ENCODE data around the gene INMT. TPM values are rescaled to one million over a fixed set of nuclear protein-coding genes. Genes with fewer than 3 reads are reported as not detected.
A peak's percentile ranks its signal among the peaks of the same experiment; 100 is the strongest.
"Not testable (repeated sequence)": the region's sequence is repeated elsewhere in the genome, so short reads cannot be mapped to it uniquely, and the experiment has no call there.

INMT gene
- total RNA-seq, 8 experiments from 2014 or later: 0.13 to 1.2 (median 0.47) TPM

GRCh38 chr7:30714129-30714528 lies 37.8 kb upstream of the INMT start:
- no peak overlapping the region for H3K4me3 ChIP-seq
- H3K4me1 ChIP-seq (replicated peaks in 1 of 2): peaks cover 10 to 12% of the 10 kb centered on the region in 2 donors
- in situ Hi-C loops (cut with MboI; ENCODE audit: low pct_unique_long_range_greater_than_20kb in 2 of 9, low sequenced_read_pairs in 9 of 9, unreplicated experiment in 9 of 9): no loop called here
- 38 to 100% (median 85%) methylated on average over 1 of the region's 1 CpG; no CpG with 5 or more reads in 2 of the 10 experiments for WGBS, 10 experiments
- peak in 3 of 8 experiments; percentile 28 to 53 (median 47) for ATAC-seq (replicated peaks in 6 of 8)
- H3K27ac ChIP-seq: no peak overlapping the region

- H3K27ac ChIP-seq: no peak overlapping the region
- H3K4me3 ChIP-seq: no peak overlapping the region
- 36 to 100% (median 69%) methylated on average over 1 to 2 of the region's 2 CpGs; no CpG with 5 or more reads in 5 of the 10 experiments for WGBS, 10 experiments
- no peak for ATAC-seq (replicated peaks in 6 of 8)
- H3K4me1 ChIP-seq (replicated peaks in 1 of 2): no peaks in the 10 kb centered on the region
- in situ Hi-C loops (cut with MboI; ENCODE audit: low pct_unique_long_range_greater_than_20kb in 2 of 9, low sequenced_read_pairs in 9 of 9, unreplicated experiment in 9 of 9): no loop called here
Measured at GRCh38 chr7:30717181-30717580, 34.8 kb upstream of the INMT start.

- in situ Hi-C loops (cut with MboI; ENCODE audit: low pct_unique_long_range_greater_than_20kb in 2 of 9, low sequenced_read_pairs in 9 of 9, unreplicated experiment in 9 of 9); ATAC-seq (replicated peaks in 6 of 8); H3K4me3 ChIP-seq; H3K27ac ChIP-seq; H3K4me1 ChIP-seq (replicated peaks in 1 of 2): not testable (repeated sequence)
- WGBS, 10 experiments: 8 to 100% (median 71%) methylated on average over 1 to 2 of the region's 2 CpGs; no CpG with 5 or more reads in 2 of the 10 experiments
Measured at GRCh38 chr7:30719434-30719833, 32.5 kb upstream of the INMT start.

- Histone ChIP-seq H3K27ac (no peak overlapping the region), H3K4me1 (replicated peaks in 1 of 2) (peaks cover 10% of the 10 kb centered on the region in 2 donors), H3K4me3 (no peak overlapping the region)
- ATAC-seq (replicated peaks in 6 of 8): no peak
- in situ Hi-C loops (cut with MboI; ENCODE audit: low pct_unique_long_range_greater_than_20kb in 2 of 9, low sequenced_read_pairs in 9 of 9, unreplicated experiment in 9 of 9): loop anchor here in 1 of 9 experiments (10.0 kb wide), 1 partner anchor 46 kb away; no protein-coding TSS in a partner anchor
- WGBS, 10 experiments: 14 to 100% (median 100%) methylated on average over 1 of the region's 1 CpG; no CpG with 5 or more reads in 6 of the 10 experiments
Measured at GRCh38 chr7:30721211-30721610, 30.7 kb upstream of the INMT start.

- H3K27ac ChIP-seq: no peak overlapping the region
- H3K4me1 ChIP-seq (replicated peaks in 1 of 2): peaks cover 20% of the 10 kb centered on the region in 2 donors
- in situ Hi-C loops (cut with MboI; ENCODE audit: low pct_unique_long_range_greater_than_20kb in 2 of 9, low sequenced_read_pairs in 9 of 9, unreplicated experiment in 9 of 9): loop anchor here in 1 of 9 experiments (10.0 kb wide), 1 partner anchor 47 kb away; no protein-coding TSS in a partner anchor
- 0 to 60% (median 37%) methylated on average over 1 to 2 of the region's 2 CpGs; no CpG with 5 or more reads in 4 of the 10 experiments for WGBS, 10 experiments
- H3K4me3 ChIP-seq: no peak overlapping the region
- ATAC-seq (replicated peaks in 6 of 8): peak in 2 of 8 experiments; percentile 52 to 78
Measured at GRCh38 chr7:30722187-30722586, 29.7 kb upstream of the INMT start.

- H3K4me3 ChIP-seq: no peak overlapping the region
- peaks cover 24 to 25% of the 10 kb centered on the region in 2 donors for H3K4me1 ChIP-seq (replicated peaks in 1 of 2)
- H3K27ac ChIP-seq: no peak overlapping the region
- ATAC-seq (replicated peaks in 6 of 8): no peak
- in situ Hi-C loops (cut with MboI; ENCODE audit: low pct_unique_long_range_greater_than_20kb in 2 of 9, low sequenced_read_pairs in 9 of 9, unreplicated experiment in 9 of 9): loop anchor here in 1 of 9 experiments (10.0 kb wide), 1 partner anchor 48 kb away; no protein-coding TSS in a partner anchor
Measured at GRCh38 chr7:30722671-30723070, 29.3 kb upstream of the INMT start.

- Histone ChIP-seq H3K27ac (no peak overlapping the region), H3K4me1 (replicated peaks in 1 of 2) (peaks cover 24 to 25% of the 10 kb centered on the region in 2 donors), H3K4me3 (no peak overlapping the region)
- 20 to 67% (median 60%) methylated on average over 1 of the region's 4 CpGs; no CpG with 5 or more reads in 7 of the 10 experiments for WGBS, 10 experiments
- in situ Hi-C loops (cut with MboI; ENCODE audit: low pct_unique_long_range_greater_than_20kb in 2 of 9, low sequenced_read_pairs in 9 of 9, unreplicated experiment in 9 of 9): loop anchor here in 1 of 9 experiments (10.0 kb wide), 1 partner anchor 49 kb away; no protein-coding TSS in a partner anchor
- peak in 1 of 8 experiments; percentile 11 for ATAC-seq (replicated peaks in 6 of 8)
Measured at GRCh38 chr7:30723776-30724175, 28.2 kb upstream of the INMT start.

- Histone ChIP-seq H3K4me1 (replicated peaks in 1 of 2) (peaks cover 28 to 29% of the 10 kb centered on the region in 2 donors), H3K27ac (peak overlapping the region in 1 of 2 donors; percentile 21), H3K4me3 (no peak overlapping the region)
- 92 to 100% (median 94%) methylated on average over 1 to 7 of the region's 7 CpGs; no CpG with 5 or more reads in 5 of the 10 experiments for WGBS, 10 experiments
- ATAC-seq (replicated peaks in 6 of 8): peak in 2 of 8 experiments; percentile 7 to 32
- in situ Hi-C loops (cut with MboI; ENCODE audit: low pct_unique_long_range_greater_than_20kb in 2 of 9, low sequenced_read_pairs in 9 of 9, unreplicated experiment in 9 of 9): loop anchor here in 2 of 9 experiments (10.0 to 25.0 kb wide), 2 partner anchors 52 to 164 kb away; no protein-coding TSS in a partner anchor
Measured at GRCh38 chr7:30726296-30727006, 25.5 kb upstream of the INMT start.

- in situ Hi-C loops (cut with MboI; ENCODE audit: low pct_unique_long_range_greater_than_20kb in 2 of 9, low sequenced_read_pairs in 9 of 9, unreplicated experiment in 9 of 9): loop anchor here in 2 of 9 experiments (10.0 to 25.0 kb wide), 2 partner anchors 53 to 165 kb away; no protein-coding TSS in a partner anchor
- WGBS, 10 experiments: 40 to 67% (median 44%) methylated on average over 1 to 4 of the region's 8 CpGs; no CpG with 5 or more reads in 5 of the 10 experiments
- H3K27ac ChIP-seq: peak overlapping the region; percentile 8 to 16
- H3K4me1 ChIP-seq (replicated peaks in 1 of 2): peaks cover 33 to 34% of the 10 kb centered on the region in 2 donors
- no peak overlapping the region for H3K4me3 ChIP-seq
- ATAC-seq (replicated peaks in 6 of 8): peak; percentile 52 to 94 (median 62)
Measured at GRCh38 chr7:30727061-30727945, 24.6 kb upstream of the INMT start.

- no peak for ATAC-seq (replicated peaks in 6 of 8)
- peaks cover 33 to 34% of the 10 kb centered on the region in 2 donors for H3K4me1 ChIP-seq (replicated peaks in 1 of 2)
- in situ Hi-C loops (cut with MboI; ENCODE audit: low pct_unique_long_range_greater_than_20kb in 2 of 9, low sequenced_read_pairs in 9 of 9, unreplicated experiment in 9 of 9): loop anchor here in 2 of 9 experiments (10.0 to 25.0 kb wide), 2 partner anchors 54 to 166 kb away; no protein-coding TSS in a partner anchor
- 30 to 85% (median 58%) methylated on average over 1 to 6 of the region's 6 CpGs; no CpG with 5 or more reads in 2 of the 10 experiments for WGBS, 10 experiments
- no peak overlapping the region for H3K4me3 ChIP-seq
- H3K27ac ChIP-seq: no peak overlapping the region
Measured at GRCh38 chr7:30728591-30729100, 23.3 kb upstream of the INMT start.

GRCh38 chr7:30729642-30730041 lies 22.3 kb upstream of the INMT start:
- Histone ChIP-seq H3K4me1 (replicated peaks in 1 of 2) (peaks cover 40 to 41% of the 10 kb centered on the region in 2 donors), H3K27ac (no peak overlapping the region), H3K4me3 (no peak overlapping the region)
- ATAC-seq (replicated peaks in 6 of 8): no peak
- in situ Hi-C loops (cut with MboI; ENCODE audit: low pct_unique_long_range_greater_than_20kb in 2 of 9, low sequenced_read_pairs in 9 of 9, unreplicated experiment in 9 of 9): loop anchor here in 2 of 9 experiments (10.0 to 25.0 kb wide), 2 partner anchors 55 to 167 kb away; no protein-coding TSS in a partner anchor
- 0 to 92% (median 67%) methylated on average over 1 to 2 of the region's 2 CpGs; no CpG with 5 or more reads in 6 of the 10 experiments for WGBS, 10 experiments

GRCh38 chr7:30730097-30730496 lies 21.8 kb upstream of the INMT start:
- Histone ChIP-seq H3K4me1 (replicated peaks in 1 of 2) (peaks cover 40 to 43% of the 10 kb centered on the region in 2 donors), H3K27ac (no peak overlapping the region), H3K4me3 (no peak overlapping the region)
- ATAC-seq (replicated peaks in 6 of 8): no peak
- in situ Hi-C loops (cut with MboI; ENCODE audit: low pct_unique_long_range_greater_than_20kb in 2 of 9, low sequenced_read_pairs in 9 of 9, unreplicated experiment in 9 of 9): loop anchor here in 1 of 9 experiments (25.0 kb wide), 1 partner anchor 168 kb away; no protein-coding TSS in a partner anchor
- 100% methylated on average over 1 of the region's 2 CpGs; no CpG with 5 or more reads in 7 of the 10 experiments for WGBS, 10 experiments

All from motor neuron (in vitro differentiated cells).